ENCODE data around the gene ARVCF. TPM values are rescaled to one million over a fixed set of nuclear protein-coding genes. Genes with fewer than 3 reads are reported as not detected.

Gene ARVCF
- total and polyA plus RNA-seq, 2 experiments from 2014 or later = 15.6 to 122 TPM

- Histone ChIP-seq H3K79me2 (replicated peaks; ENCODE audit: insufficient read depth) (no peaks in the 10 kb centered on the region), H3K9me2 (ENCODE audit: insufficient read depth) (no peaks in the 10 kb centered on the region), H3F3A (replicated peaks; ENCODE audit: low read depth) (0 out of 2 replicates have a peak, but pooled peaks cover 3% of the 10 kb centered on the region), H2AFZ (no peak overlapping the region), H3K36me3 (ENCODE audit: insufficient read depth) (0 out of 2 replicates have a peak, but pooled peaks cover 4% of the 10 kb centered on the region), H4K20me1 (replicated peaks; ENCODE audit: insufficient read depth) (no peaks in the 10 kb centered on the region; the same call in 1 of the 2 replicates), H3K27me3 (ENCODE audit: insufficient read depth) (no peaks in the 10 kb centered on the region), H3K4me1 (ENCODE audit: insufficient read depth) (peaks cover 10% of the 10 kb centered on the region), H3K27ac (ENCODE audit: low read depth) (peak overlapping the region; percentile 69; the same call in 1 of the 2 replicates), H3K4me2 (peak overlapping the region; percentile 33; the same call in 1 of the 2 replicates), H3K4me3 (no peak overlapping the region)
- no peak for TF ChIP-seq NANOG (IDR thresholded peaks at IDR 0.05; ENCODE audit: borderline replicate concordance)
- no peak for TF ChIP-seq REST (IDR thresholded peaks at IDR 0.05; ENCODE audit: unreplicated experiment)
- no peak for TF ChIP-seq POLR2AphosphoS5 (IDR thresholded peaks at IDR 0.05; ENCODE audit: low read depth)
- no peak for TF ChIP-seq EZH2 (IDR thresholded peaks at IDR 0.05; ENCODE audit: low read depth, unreplicated experiment)
- TF ChIP-seq ZNF114 (CRISPR knock-in tag; IDR thresholded peaks at IDR 0.05) = no peak
- no peak for TF ChIP-seq EZH2phosphoT487 (IDR thresholded peaks at IDR 0.05; ENCODE audit: unreplicated experiment)
- TF ChIP-seq CTCF (conservative IDR thresholded peaks at IDR 0.05; ENCODE audit: low read depth in 2 of 2) = no peak
- 0 out of 2 replicates have a peak, but pooled peaks have one; percentile 8 for TF ChIP-seq CREB1 (CRISPR knock-in tag; IDR thresholded peaks at IDR 0.05; ENCODE audit: low read depth)
- no peak for TF ChIP-seq ETS1 (IDR thresholded peaks at IDR 0.05)
- Mint-ChIP-seq H3K4me1 (peaks cover 17% of the 10 kb centered on the region), H3K27me3 (ENCODE audit: insufficient read depth, low read depth, poor library complexity) (peaks cover 4% of the 10 kb centered on the region), H3K9me3 (no peaks in the 10 kb centered on the region), H3K27ac (peak overlapping the region; percentile 90), H3K4me3 (no peak overlapping the region), H3K36me3 (ENCODE audit: low read depth) (peaks cover 24% of the 10 kb centered on the region)
- peak; percentile 97 for DNase-seq (ENCODE audit: low spot score)
- ATAC-seq = peak; percentile 86
Observed at GRCh38 chr22:19974268-19974861, 42.3 kb downstream of the ARVCF start.
